SK-N-SH treated with all-trans-retinoic acid at 6 μM for 48 hours (cell line): Measurements from ENCODE around the gene ABCD2.

Experiments
- ATAC-seq: fragments of 200-7000 bp; cut with Tn5 transposase; 3 replicates; pipeline ENCODE4 v1.9.1; 2020; ENCODE audit warnings: mild to moderate bottlenecking, moderate library complexity
- ARNTL ChIP-seq: fragments of 450-650 bp; formaldehyde crosslinking; IDR thresholded peaks from 2 replicates; pipeline ENCODE4 v1.5.0; 2020; ENCODE audit warnings: low read depth, mild to moderate bottlenecking, moderate library complexity, borderline replicate concordance
- BACH2 ChIP-seq: fragments of 250-450 bp; sonication (Bioruptor Pico); IDR thresholded peaks from 2 replicates; pipeline ENCODE4 v1.9.0; 2021; ENCODE audit warnings: mild to moderate bottlenecking, borderline replicate concordance
- CSDC2 ChIP-seq: fragments of 250-450 bp; sonication (Bioruptor Pico); IDR thresholded peaks from 2 replicates; pipeline ENCODE4 v1.5.0; 2020; ENCODE audit warnings: mild to moderate bottlenecking, moderate library complexity
- ESRRG ChIP-seq: fragments of 250-450 bp; sonication (Bioruptor Pico); IDR thresholded peaks from 2 replicates; pipeline ENCODE4 v1.6.1; 2021; ENCODE audit warnings: mild to moderate bottlenecking
- GLIS3 ChIP-seq: fragments of 250-450 bp; sonication (Bioruptor Pico); IDR thresholded peaks from 2 replicates; pipeline ENCODE4 v1.5.0; 2020; ENCODE audit warnings: mild to moderate bottlenecking, moderate library complexity
- ISL1 ChIP-seq: fragments of 250-450 bp; sonication (Bioruptor Pico); IDR thresholded peaks from 2 replicates; pipeline ENCODE4 v2.1.2; 2022; ENCODE audit warnings: mild to moderate bottlenecking, moderate library complexity
- OSR1 ChIP-seq: fragments of 250-450 bp; sonication (Bioruptor Pico); IDR thresholded peaks from 2 replicates; pipeline ENCODE4 v1.8.0; 2022; ENCODE audit warnings: moderate library complexity, mild to moderate bottlenecking, inconsistent platforms
- PPARA ChIP-seq: fragments of 250-450 bp; sonication (Bioruptor Pico); IDR thresholded peaks from 2 replicates; pipeline ENCODE4 v1.5.0; 2020; ENCODE audit warnings: mild to moderate bottlenecking, borderline replicate concordance
- RARB ChIP-seq: fragments of 250-450 bp; sonication (Bioruptor Pico); IDR thresholded peaks from 2 replicates; pipeline ENCODE4 v1.8.0; 2021; ENCODE audit warnings: mild to moderate bottlenecking, moderate library complexity
- SNAI2 ChIP-seq: fragments of 250-450 bp; sonication (Bioruptor Pico); IDR thresholded peaks from 2 replicates; pipeline ENCODE4 v1.5.0; 2020; ENCODE audit warnings: mild to moderate bottlenecking, moderate library complexity
- TCF4 ChIP-seq: fragments of 250-450 bp; sonication (Bioruptor Pico); IDR thresholded peaks from 2 replicates; pipeline ENCODE4 v1.8.0; 2021; ENCODE audit warnings: mild to moderate bottlenecking, moderate library complexity, borderline replicate concordance
- ZC3H10 ChIP-seq: fragments of 250-450 bp; sonication (Bioruptor Pico); IDR thresholded peaks from 2 replicates; pipeline ENCODE4 v1.5.1; 2021; ENCODE audit warnings: mild to moderate bottlenecking, moderate library complexity
- ZFP3 ChIP-seq: fragments of 250-450 bp; sonication (Bioruptor Pico); IDR thresholded peaks from 2 replicates; pipeline ENCODE4 v1.5.0; 2020; ENCODE audit warnings: mild to moderate bottlenecking, moderate library complexity
- ZFP30 ChIP-seq: fragments of 450-650 bp; formaldehyde crosslinking; IDR thresholded peaks from 2 replicates; pipeline ENCODE4 v1.5.0; 2022; ENCODE audit warnings: mild to moderate bottlenecking, moderate library complexity
- ZNF565 ChIP-seq: fragments of 450-650 bp; formaldehyde crosslinking; conservative IDR thresholded peaks from 2 replicates; pipeline ENCODE4 v1.5.0; 2020; ENCODE audit warnings: low read depth, mild to moderate bottlenecking, moderate library complexity
- ZNF70 ChIP-seq: fragments of 450-650 bp; formaldehyde crosslinking; IDR thresholded peaks from 2 replicates; pipeline ENCODE4 v1.5.0; 2020; ENCODE audit warnings: mild to moderate bottlenecking, moderate library complexity
- ZNF8 ChIP-seq: fragments of 450-650 bp; formaldehyde crosslinking; IDR thresholded peaks from 2 replicates; pipeline ENCODE4 v1.5.0; 2020; ENCODE audit warnings: mild to moderate bottlenecking, moderate library complexity
- TF ChIP-seq, protein P1 (sequence below): fragments of 250-450 bp; sonication (Bioruptor Pico); IDR thresholded peaks from 2 replicates; pipeline ENCODE4 v1.5.1; 2021; ENCODE audit warnings: mild to moderate bottlenecking, moderate library complexity
- TF ChIP-seq, protein P2 (sequence below): fragments of 250-450 bp; sonication (Bioruptor Pico); IDR thresholded peaks from 2 replicates; pipeline ENCODE4 v1.8.0; 2020; ENCODE audit warnings: mild to moderate bottlenecking, moderate library complexity, borderline replicate concordance
- TF ChIP-seq, protein P3 (sequence below): fragments of 250-450 bp; sonication (Bioruptor Pico); IDR thresholded peaks from 2 replicates; pipeline ENCODE4 v1.5.1; 2020; ENCODE audit warnings: low read depth, mild to moderate bottlenecking, moderate library complexity
- TF ChIP-seq, protein P4 (sequence below): fragments of 250-450 bp; sonication (Bioruptor Pico); IDR thresholded peaks from 2 replicates; pipeline ENCODE4 v1.5.0; 2020; ENCODE audit warnings: mild to moderate bottlenecking, moderate library complexity

Gene ABCD2

DNA sequence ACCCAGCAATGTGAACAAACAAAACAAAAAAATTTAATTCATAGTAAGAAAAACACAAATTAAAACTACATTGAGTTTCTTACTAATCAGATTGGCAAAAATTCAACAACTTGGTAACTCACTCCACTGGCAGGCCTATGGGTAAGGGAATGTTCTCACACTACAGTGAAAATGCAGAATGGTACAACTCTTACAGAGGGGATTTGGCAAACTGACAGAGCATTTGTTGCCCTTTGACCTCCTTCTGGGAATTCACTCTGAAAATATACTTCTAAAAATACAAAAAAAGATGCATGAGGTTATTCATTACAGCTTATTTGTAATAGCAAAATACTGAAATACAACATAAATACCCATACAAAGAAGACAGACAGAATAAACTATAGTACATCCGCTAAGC, 32.8 kb downstream of the ABCD2 start:
- TF ChIP-seq ZFP3 (CRISPR knock-in tag) (no peak), ARNTL (CRISPR knock-in tag) (no peak), ZNF70 (no peak), CSDC2 (CRISPR knock-in tag) (no peak), BACH2 (no peak)
- ATAC-seq, result no peak

DNA sequence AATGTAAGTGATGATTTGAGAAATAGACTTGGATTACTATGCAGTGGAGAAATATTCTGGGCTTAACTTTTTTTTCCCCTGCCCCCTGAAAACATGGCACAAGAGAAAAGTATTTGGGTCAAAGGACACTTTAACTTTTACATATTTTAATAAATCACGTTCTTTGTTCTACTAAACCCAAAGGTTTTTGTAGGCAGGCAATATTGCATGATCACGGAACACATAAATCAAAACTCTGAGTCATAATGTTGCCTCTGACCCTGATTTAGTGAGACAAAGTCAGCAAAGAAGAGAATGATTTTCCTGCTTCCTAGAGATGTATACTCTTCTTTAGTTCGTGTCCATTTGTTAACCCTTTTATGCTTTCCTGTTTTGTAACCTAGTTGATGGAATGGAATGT, 38.0 kb downstream of the ABCD2 start:
- TF ChIP-seq RARB (CRISPR knock-in tag) (no peak), OSR1 (no peak), BACH2 (no peak), GLIS3 (CRISPR knock-in tag) (no peak), ZNF70 (no peak), ZNF565 (CRISPR knock-in tag) (no peak)
- TF ChIP-seq, protein P1, sequence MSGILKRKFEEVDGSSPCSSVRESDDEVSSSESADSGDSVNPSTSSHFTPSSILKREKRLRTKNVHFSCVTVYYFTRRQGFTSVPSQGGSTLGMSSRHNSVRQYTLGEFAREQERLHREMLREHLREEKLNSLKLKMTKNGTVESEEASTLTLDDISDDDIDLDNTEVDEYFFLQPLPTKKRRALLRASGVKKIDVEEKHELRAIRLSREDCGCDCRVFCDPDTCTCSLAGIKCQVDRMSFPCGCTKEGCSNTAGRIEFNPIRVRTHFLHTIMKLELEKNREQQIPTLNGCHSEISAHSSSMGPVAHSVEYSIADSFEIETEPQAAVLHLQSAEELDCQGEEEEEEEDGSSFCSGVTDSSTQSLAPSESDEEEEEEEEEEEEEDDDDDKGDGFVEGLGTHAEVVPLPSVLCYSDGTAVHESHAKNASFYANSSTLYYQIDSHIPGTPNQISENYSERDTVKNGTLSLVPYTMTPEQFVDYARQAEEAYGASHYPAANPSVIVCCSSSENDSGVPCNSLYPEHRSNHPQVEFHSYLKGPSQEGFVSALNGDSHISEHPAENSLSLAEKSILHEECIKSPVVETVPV (CRISPR knock-in tag), result no peak
- no peak for ATAC-seq

DNA sequence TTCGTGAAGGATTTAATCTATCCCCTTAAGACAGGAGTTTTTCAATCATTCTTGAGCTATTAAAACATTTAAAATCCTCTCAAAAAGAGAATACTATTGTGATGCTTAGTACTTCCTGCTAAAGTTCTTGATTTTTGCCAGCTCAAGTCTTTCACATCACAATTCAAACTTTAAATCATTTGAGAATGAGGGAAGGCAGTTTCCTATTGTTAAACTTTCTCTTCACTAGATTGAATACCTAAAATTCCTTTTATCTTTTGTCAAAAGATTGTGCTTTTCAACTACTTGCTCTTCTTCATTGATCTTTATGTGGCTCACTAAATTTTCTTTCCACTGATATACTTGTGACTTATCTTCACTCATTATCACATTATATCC, 44.1 kb downstream of the ABCD2 start:
- TF ChIP-seq OSR1 (no peak), ZNF565 (CRISPR knock-in tag) (no peak)
- no peak for ATAC-seq

DNA sequence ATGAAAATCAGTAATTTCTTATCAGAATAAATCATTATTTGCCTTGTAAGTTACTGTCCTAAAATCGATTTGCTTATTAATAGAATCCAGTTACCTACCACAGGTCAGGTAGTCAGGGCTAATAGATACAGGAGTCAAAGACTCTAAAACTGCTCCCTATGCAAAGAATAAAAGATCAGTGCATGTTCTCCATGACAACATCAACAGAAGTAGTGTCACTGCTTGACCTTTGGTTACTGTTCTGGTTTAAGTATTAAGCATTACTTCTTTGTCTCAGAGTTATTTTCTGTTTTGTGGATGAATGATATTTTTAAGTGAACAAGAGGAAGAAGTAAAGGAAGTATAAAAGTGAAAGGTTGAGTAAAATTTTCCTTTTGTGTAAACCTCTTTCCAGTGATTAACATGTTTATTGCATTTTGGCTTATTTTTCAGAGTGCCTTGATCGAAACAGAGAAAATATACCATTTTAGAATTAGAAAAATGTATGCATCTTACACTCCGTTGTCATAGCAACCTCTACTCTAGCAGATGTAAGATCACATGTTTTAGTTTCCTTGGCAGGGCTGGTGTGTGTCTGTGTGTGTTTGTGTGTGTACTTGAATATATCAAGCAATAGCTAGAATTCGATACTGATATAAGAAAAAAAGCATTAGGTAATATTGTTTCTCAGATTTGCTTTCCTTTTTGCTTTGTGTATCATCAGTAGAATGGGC, 44.7 kb downstream of the ABCD2 start:
- TF ChIP-seq, protein P2, sequence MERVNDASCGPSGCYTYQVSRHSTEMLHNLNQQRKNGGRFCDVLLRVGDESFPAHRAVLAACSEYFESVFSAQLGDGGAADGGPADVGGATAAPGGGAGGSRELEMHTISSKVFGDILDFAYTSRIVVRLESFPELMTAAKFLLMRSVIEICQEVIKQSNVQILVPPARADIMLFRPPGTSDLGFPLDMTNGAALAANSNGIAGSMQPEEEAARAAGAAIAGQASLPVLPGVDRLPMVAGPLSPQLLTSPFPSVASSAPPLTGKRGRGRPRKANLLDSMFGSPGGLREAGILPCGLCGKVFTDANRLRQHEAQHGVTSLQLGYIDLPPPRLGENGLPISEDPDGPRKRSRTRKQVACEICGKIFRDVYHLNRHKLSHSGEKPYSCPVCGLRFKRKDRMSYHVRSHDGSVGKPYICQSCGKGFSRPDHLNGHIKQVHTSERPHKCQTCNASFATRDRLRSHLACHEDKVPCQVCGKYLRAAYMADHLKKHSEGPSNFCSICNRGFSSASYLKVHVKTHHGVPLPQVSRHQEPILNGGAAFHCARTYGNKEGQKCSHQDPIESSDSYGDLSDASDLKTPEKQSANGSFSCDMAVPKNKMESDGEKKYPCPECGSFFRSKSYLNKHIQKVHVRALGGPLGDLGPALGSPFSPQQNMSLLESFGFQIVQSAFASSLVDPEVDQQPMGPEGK (CRISPR knock-in tag), result no peak
- no peak for TF ChIP-seq ARNTL (CRISPR knock-in tag)
- TF ChIP-seq, protein P1 (CRISPR knock-in tag), result no peak
- no peak for TF ChIP-seq PPARA (CRISPR knock-in tag)
- TF ChIP-seq SNAI2 (CRISPR knock-in tag), result no peak
- no peak for TF ChIP-seq ZFP3 (CRISPR knock-in tag)
- no peak for TF ChIP-seq OSR1
- no peak for TF ChIP-seq TCF4
- TF ChIP-seq RARB (CRISPR knock-in tag), result no peak
- TF ChIP-seq, protein P3, sequence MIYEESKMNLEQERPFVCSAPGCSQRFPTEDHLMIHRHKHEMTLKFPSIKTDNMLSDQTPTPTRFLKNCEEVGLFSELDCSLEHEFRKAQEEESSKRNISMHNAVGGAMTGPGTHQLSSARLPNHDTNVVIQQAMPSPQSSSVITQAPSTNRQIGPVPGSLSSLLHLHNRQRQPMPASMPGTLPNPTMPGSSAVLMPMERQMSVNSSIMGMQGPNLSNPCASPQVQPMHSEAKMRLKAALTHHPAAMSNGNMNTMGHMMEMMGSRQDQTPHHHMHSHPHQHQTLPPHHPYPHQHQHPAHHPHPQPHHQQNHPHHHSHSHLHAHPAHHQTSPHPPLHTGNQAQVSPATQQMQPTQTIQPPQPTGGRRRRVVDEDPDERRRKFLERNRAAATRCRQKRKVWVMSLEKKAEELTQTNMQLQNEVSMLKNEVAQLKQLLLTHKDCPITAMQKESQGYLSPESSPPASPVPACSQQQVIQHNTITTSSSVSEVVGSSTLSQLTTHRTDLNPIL, result no peak
- TF ChIP-seq CSDC2 (CRISPR knock-in tag), result no peak
- TF ChIP-seq BACH2, result no peak
- TF ChIP-seq, protein P4, sequence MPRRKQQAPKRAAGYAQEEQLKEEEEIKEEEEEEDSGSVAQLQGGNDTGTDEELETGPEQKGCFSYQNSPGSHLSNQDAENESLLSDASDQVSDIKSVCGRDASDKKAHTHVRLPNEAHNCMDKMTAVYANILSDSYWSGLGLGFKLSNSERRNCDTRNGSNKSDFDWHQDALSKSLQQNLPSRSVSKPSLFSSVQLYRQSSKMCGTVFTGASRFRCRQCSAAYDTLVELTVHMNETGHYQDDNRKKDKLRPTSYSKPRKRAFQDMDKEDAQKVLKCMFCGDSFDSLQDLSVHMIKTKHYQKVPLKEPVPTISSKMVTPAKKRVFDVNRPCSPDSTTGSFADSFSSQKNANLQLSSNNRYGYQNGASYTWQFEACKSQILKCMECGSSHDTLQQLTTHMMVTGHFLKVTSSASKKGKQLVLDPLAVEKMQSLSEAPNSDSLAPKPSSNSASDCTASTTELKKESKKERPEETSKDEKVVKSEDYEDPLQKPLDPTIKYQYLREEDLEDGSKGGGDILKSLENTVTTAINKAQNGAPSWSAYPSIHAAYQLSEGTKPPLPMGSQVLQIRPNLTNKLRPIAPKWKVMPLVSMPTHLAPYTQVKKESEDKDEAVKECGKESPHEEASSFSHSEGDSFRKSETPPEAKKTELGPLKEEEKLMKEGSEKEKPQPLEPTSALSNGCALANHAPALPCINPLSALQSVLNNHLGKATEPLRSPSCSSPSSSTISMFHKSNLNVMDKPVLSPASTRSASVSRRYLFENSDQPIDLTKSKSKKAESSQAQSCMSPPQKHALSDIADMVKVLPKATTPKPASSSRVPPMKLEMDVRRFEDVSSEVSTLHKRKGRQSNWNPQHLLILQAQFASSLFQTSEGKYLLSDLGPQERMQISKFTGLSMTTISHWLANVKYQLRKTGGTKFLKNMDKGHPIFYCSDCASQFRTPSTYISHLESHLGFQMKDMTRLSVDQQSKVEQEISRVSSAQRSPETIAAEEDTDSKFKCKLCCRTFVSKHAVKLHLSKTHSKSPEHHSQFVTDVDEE (CRISPR knock-in tag), result no peak
- no peak for TF ChIP-seq ISL1 (CRISPR knock-in tag)
- no peak for TF ChIP-seq ESRRG (CRISPR knock-in tag)
- TF ChIP-seq GLIS3 (CRISPR knock-in tag), result no peak
- TF ChIP-seq ZFP30 (CRISPR knock-in tag), result no peak
- no peak for TF ChIP-seq ZNF8 (CRISPR knock-in tag)
- no peak for TF ChIP-seq ZC3H10
- TF ChIP-seq ZNF70, result no peak
- ATAC-seq, result no peak
